ENCODE results near the gene PITHD1.

GRCh38 chr1:23814016-23814415 is 35.8 kb downstream of the PITHD1 start:
- no peak for TF ChIP-seq EZH2 (IDR thresholded peaks at IDR 0.05; ENCODE audit: borderline replicate concordance, low read length)
- TF ChIP-seq, protein P1, sequence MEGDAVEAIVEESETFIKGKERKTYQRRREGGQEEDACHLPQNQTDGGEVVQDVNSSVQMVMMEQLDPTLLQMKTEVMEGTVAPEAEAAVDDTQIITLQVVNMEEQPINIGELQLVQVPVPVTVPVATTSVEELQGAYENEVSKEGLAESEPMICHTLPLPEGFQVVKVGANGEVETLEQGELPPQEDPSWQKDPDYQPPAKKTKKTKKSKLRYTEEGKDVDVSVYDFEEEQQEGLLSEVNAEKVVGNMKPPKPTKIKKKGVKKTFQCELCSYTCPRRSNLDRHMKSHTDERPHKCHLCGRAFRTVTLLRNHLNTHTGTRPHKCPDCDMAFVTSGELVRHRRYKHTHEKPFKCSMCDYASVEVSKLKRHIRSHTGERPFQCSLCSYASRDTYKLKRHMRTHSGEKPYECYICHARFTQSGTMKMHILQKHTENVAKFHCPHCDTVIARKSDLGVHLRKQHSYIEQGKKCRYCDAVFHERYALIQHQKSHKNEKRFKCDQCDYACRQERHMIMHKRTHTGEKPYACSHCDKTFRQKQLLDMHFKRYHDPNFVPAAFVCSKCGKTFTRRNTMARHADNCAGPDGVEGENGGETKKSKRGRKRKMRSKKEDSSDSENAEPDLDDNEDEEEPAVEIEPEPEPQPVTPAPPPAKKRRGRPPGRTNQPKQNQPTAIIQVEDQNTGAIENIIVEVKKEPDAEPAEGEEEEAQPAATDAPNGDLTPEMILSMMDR (conservative IDR thresholded peaks at IDR 0.05 in 1 of 2, IDR thresholded peaks at IDR 0.05 in 1 of 2; ENCODE audit: extremely low read depth in 1 of 2, insufficient read depth in 1 of 2, low read depth in 1 of 2, low read length in 2 of 2), result no peak

Measured in mammary epithelial cell (primary cell).